GM21723 (cell line): Measurements from ENCODE around the gene ECM1.

ENCODE experiments used
- ATAC-seq: cut with Tn5 transposase; IDR thresholded peaks from one replicate; pipeline ENCODE4 v1.9.1; 2021; ENCODE audit warnings: mild to moderate bottlenecking, moderate library complexity; ENCODE audit not compliant: unreplicated experiment

The ECM1 gene

GRCh38 chr1:150543500-150544143, 35.7 kb downstream of the ECM1 start:
- no peak for ATAC-seq

- no peak for ATAC-seq
These were observed 36.3 kb downstream of the ECM1 start for GRCh38 chr1:150544204-150544603.

- no peak for ATAC-seq
These were observed 37.6 kb downstream of the ECM1 start for GRCh38 chr1:150545486-150546032.

- ATAC-seq: no peak
These were observed 38.5 kb downstream of the ECM1 start for GRCh38 chr1:150546294-150546937.

- ATAC-seq: no peak
These were observed 40.4 kb downstream of the ECM1 start for GRCh38 chr1:150548324-150548631.

GRCh38 chr1:150548632-150549495, 41.0 kb downstream of the ECM1 start, which contains the start of gene ADAMTSL4:
Gene ADAMTSL4 (plus strand): TSS chr1:150549408. CDS start chr1:150552289, 2,881 bp downstream.
- peak; percentile 61 for ATAC-seq

GRCh38 chr1:150549496-150550221, 41.8 kb downstream of the ECM1 start:
- ATAC-seq: no peak

- no peak for ATAC-seq
These were observed 42.5 kb downstream of the ECM1 start for GRCh38 chr1:150550222-150551050.

- no peak for ATAC-seq
These were observed 43.3 kb downstream of the ECM1 start for GRCh38 chr1:150551051-150551783.

- no peak for ATAC-seq
These were observed 43.8 kb downstream of the ECM1 start for GRCh38 chr1:150551784-150552127.

- no peak for ATAC-seq
These were observed 44.4 kb downstream of the ECM1 start for GRCh38 chr1:150552128-150552910.

- no peak for ATAC-seq
These were observed 45.0 kb downstream of the ECM1 start for GRCh38 chr1:150552911-150553289.

- no peak for ATAC-seq
These were observed 45.6 kb downstream of the ECM1 start for GRCh38 chr1:150553392-150554085.

- no peak for ATAC-seq
These were observed 46.2 kb downstream of the ECM1 start for GRCh38 chr1:150554086-150554452.

- no peak for ATAC-seq
These were observed 47.5 kb downstream of the ECM1 start for GRCh38 chr1:150555198-150555970.

- no peak for ATAC-seq
These were observed 48.3 kb downstream of the ECM1 start for GRCh38 chr1:150555971-150556865.
